ENCODE results near the gene GFRA1.

The GFRA1 gene

GRCh38 chr10:116157485-116157884 lies 115.5 kb downstream of the GFRA1 start:
- no peak for DNase-seq

- no peak for DNase-seq
Measured at GRCh38 chr10:116156819-116157218, 116.2 kb downstream of the GFRA1 start.

- no peak for DNase-seq
Measured at GRCh38 chr10:116155191-116155590, 117.8 kb downstream of the GFRA1 start.

- no peak for DNase-seq
Measured at GRCh38 chr10:116154651-116155050, 118.4 kb downstream of the GFRA1 start.

- no peak for DNase-seq
Measured at GRCh38 chr10:116151076-116151475, 121.9 kb downstream of the GFRA1 start.

- DNase-seq, result no peak
Measured at GRCh38 chr10:116150606-116151005, 122.4 kb downstream of the GFRA1 start.

- no peak for DNase-seq
Measured at GRCh38 chr10:116147147-116147905, 125.7 kb downstream of the GFRA1 start.

- DNase-seq, result no peak
Measured at GRCh38 chr10:116146372-116147140, 126.5 kb downstream of the GFRA1 start.

- DNase-seq, result no peak
Measured at GRCh38 chr10:116143673-116144222, 129.3 kb downstream of the GFRA1 start.

GRCh38 chr10:116141855-116142254 lies 131.2 kb downstream of the GFRA1 start:
- no peak for DNase-seq

GRCh38 chr10:116141246-116141645 lies 131.8 kb downstream of the GFRA1 start:
- no peak for DNase-seq

- no peak for DNase-seq
Measured at GRCh38 chr10:116139886-116140285, 133.1 kb downstream of the GFRA1 start.

GRCh38 chr10:116138897-116139296 lies 134.1 kb downstream of the GFRA1 start:
- DNase-seq, result no peak

GRCh38 chr10:116136261-116136660 lies 136.7 kb downstream of the GFRA1 start:
- no peak for DNase-seq

- no peak for DNase-seq
Measured at GRCh38 chr10:116134322-116134721, 138.7 kb downstream of the GFRA1 start.

GRCh38 chr10:116133634-116134033 lies 139.4 kb downstream of the GFRA1 start:
- no peak for DNase-seq

GRCh38 chr10:116132780-116133399 lies 140.1 kb downstream of the GFRA1 start:
- no peak for DNase-seq

- no peak for DNase-seq
Measured at GRCh38 chr10:116130006-116130405, 143.0 kb downstream of the GFRA1 start.

- no peak for DNase-seq
Measured at GRCh38 chr10:116126954-116127695, 145.9 kb downstream of the GFRA1 start.

- DNase-seq, result no peak
Measured at GRCh38 chr10:116126239-116126638, 146.8 kb downstream of the GFRA1 start.

- DNase-seq, result no peak
Measured at GRCh38 chr10:116125180-116125579, 147.8 kb downstream of the GFRA1 start.

- DNase-seq, result no peak
Measured at GRCh38 chr10:116124777-116125176, 148.2 kb downstream of the GFRA1 start.

GRCh38 chr10:116122664-116123063 lies 150.3 kb downstream of the GFRA1 start:
- no peak for DNase-seq

Measured in NCI-H1436 treated with DMSO at 0.1 percent for 48 hours (cell line).